UCSD-AML1 (cell line): ENCODE results near the gene JAZF1.

Experiments
- DNase-seq: peaks from one replicate; lab custom pipeline; 2025; ENCODE audit not compliant: unreplicated experiment; lab: John Stamatoyannopoulos, UW

Gene JAZF1

DNA sequence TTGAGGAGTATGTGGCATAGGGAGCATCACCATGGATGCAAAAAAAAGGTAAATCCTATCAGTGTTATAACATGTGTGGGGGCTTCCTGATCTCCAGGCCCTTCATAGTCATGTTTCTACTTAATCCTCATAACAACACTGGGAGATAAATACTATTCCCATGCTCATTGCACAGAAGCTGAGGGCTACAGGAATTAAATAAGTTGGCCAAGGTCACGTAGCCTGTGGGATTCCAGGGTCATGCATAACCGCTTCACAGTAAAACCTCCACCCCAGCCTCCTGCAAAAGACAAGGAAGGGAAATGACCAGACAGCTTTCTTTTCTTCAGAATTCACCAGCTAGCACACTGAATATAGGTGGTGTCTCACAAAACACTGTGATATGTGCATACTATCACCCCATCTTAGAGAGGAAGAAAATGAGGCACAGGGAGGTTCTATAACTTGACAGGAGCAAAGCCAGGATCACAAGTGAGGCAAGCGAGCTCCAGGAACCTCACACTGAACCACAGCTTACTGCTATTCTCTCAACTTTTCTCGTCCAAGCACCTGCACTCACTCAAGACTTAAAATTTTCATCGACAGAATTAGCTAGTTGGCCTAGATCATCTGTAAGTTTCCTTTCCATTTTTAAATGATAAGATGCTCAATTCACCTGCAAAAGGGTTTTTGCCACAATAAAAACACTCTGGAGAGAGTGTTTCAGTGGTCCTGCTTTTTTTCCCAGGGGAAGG is 13.4 kb downstream of the JAZF1 start:
- no peak for DNase-seq

DNA sequence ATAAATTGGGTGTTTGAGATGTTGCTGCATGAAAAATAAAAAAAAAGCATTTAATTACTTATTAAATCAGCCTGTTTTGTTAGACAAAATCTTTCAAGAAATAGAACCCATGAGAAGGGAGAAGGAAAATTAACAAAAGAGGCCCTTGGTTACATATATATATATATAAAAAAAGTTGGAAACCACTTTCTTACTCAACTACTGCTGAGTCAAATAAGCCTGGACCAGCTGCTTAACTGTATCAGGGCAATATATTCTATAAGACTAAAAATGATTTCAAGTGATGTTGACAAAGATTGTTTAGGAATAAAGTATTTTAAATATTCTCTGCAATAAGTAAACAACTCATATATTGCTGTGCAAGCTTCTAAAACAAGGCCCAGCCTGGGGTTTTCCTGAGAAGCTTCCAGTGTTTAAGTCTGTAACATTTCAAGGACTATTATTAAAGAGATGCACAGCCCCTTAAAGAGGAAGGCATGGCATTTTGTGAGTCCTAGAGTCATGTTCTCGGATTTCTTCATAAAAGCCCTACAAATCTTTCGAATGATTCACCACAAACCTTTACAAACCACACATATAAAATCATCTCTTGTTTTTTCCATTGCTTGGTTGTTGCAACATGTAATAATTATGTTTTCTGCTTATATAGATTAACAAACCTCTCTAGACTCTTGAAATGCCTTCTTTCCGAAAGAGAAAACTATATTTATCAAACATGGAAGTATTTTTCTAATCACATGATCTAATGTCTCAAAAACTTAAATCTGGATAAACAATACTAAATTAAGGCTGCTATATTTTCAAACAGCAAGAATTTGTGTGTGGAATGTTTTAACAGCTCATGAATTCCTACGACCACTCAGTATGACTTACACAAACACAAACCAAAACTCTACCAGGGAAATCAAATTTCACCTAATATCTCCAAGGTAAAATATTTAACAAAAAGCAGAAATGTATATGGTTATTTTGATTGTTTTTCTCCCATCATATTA is 14.3 kb downstream of the JAZF1 start:
- DNase-seq, result no peak

DNA sequence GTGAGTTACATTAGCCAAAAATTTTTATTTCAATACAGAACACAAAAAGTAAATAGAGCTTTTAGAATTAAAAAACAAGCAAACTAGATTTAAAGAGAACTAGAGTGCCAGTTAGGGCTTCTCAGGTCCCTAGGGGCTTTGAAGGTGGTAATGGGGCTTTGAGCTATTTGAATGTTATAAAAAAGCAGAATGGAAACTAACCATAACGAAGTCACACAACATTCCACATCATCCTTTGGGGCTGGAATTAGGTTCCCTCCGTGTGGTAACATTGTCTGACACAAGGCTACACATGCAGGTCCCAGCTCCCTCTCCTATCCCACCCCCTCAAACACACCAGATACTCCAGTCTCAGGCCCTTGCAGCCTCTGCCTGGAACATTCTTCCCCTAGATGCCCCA is 15.3 kb downstream of the JAZF1 start:
- no peak for DNase-seq

DNA sequence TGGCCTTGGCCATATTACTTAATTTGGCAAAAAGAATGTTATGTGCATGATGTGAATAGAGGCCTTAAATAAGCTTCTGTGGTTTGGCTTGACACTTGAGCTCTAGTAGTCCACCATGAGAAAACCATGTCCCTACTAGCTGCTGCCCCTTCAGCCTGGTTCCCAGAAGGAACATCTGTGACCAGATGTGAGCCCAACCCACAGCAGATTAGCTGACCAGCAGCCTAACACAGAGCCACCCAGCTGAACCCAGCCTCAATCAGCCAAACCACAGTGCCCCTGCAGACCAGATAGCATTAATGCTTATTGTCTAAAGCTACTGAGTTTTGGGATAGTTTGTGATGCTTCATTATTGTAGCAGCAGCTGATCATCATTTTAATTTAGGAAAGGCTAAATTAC is 16.6 kb downstream of the JAZF1 start:
- no peak for DNase-seq

DNA sequence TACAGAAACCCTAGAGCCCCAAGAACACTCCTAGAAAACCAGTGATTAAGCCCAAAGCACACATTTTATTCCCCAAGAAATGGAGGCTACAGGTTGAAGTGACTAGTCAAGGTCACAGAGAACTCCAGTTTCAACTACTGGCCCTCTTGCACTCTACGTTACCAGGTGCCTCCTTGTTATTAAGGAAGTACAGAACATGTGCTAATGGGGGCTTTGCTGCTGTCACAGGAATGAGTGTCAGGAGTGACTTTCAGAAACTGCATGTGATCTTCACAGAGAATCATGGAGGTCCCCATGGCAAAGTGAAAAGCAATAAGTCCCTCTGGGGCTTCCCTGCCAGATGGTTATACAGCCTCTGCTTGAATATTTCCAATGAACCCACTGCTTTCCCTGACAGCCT is 19.3 kb downstream of the JAZF1 start:
- DNase-seq, result no peak

DNA sequence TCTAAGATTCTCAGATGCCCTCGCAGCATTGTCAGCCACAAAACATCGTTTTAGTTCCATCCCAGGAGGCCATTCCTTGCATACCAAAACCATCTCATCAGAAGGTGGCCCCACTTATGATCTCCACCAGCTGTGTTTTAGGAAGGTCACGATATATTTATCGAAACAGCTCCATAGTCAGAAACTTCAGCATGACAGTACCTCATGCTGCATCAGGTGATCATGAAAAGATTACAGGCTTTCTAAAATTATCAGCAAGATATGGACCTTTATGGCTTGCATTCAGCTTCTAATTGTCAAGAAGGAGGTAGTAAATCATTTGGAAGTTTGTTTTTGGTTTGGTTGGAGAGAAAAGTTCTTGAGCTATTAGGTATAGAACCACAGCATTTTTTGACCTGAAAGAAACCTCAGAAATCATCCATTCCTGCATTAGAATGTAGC is 20.0 kb downstream of the JAZF1 start:
- DNase-seq, result no peak

DNA sequence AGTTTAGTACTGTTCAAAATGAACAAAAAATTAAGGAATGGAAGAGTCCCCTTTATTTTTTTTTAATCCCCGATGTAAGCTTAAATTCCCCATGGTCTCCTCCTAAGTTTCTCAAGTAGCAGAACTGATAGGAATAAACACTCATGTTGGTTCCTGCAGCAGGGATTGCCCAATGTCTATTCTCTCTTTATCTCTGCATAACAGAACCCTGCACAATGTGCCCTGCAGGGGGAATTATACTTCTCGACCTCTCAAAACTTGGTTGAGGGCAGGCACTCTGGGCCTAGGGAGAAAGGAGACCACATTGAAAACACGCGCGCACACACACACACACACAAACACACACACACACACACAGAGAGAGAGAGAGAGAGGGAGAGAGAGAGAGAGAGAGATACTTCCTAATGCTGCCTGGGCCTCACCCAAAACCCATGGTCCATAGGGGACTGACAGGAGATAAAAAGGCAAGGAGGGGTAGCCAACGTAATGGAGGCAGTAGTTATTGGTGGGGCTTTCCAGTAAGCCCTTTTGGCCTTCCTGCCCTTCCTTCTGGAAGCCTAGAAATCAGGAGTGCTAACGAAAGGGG is 22.7 kb downstream of the JAZF1 start:
- no peak for DNase-seq

DNA sequence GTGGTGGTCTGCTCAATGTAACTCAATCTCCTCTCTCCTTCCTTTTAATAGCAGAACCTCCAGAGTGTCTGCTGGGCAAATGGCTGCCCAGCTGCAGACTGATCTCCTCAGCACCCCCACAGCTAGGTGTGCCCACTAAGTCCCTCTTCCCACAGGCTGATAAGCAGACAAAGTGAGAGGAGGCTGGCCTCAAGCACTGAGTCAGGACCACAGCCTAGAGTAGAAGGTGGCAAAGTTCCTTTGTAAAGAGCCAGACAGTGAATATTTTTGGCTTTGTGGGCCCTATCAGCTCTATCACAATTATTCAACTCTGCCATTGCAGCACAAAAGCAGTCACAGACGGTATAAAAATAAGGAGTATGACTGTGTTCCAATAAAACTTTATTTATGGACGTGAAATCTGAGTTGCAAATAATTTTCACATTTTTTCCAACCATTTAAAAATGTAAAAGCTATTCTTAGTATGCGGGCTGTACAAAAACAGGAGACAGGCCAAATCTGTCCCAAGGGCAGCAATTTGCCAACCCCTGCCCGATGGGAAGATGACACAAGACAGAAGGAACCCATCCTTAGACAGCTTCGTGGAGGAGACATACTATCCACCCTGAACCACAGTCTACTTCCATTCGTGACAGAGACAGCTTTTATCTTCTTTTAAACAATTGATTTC is 23.4 kb downstream of the JAZF1 start:
- DNase-seq, result no peak

DNA sequence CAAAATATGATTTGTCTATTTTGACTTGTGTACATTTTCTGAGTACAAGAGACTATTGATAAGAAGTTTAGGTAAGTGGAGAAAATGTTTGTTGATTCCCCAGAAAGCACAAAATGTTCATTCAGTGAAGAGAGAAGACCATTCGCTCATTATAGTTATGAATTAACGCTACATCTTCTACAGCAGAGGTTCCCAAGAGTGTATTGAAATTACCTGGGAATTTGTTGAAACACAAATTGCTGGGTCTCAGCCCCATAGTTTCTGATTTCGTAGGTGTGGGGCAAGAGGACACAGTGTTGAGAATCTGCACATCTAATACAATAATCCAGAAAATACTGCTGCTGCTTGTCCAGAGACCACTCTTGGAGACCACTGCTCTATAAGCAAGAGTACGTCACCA is 24.2 kb downstream of the JAZF1 start:
- no peak for DNase-seq

DNA sequence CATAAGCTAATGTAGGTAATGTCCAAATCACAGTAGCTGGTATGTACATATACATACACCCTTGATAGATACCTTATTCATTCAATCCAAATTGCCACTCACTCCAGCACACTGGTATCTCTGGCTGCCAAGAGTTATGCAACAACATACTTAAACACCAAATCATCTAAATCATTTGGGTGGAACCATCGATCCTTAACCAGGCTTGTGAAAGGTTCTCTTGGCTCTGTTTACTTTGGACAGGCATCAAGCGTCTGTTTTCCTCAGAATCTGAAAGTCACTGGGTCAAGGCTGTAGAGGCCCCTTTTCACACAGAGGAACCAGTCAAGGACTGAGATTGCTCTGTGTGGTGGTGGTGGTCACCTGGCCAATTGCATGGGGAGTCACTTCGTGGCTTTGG is 24.6 kb downstream of the JAZF1 start:
- DNase-seq, result no peak

DNA sequence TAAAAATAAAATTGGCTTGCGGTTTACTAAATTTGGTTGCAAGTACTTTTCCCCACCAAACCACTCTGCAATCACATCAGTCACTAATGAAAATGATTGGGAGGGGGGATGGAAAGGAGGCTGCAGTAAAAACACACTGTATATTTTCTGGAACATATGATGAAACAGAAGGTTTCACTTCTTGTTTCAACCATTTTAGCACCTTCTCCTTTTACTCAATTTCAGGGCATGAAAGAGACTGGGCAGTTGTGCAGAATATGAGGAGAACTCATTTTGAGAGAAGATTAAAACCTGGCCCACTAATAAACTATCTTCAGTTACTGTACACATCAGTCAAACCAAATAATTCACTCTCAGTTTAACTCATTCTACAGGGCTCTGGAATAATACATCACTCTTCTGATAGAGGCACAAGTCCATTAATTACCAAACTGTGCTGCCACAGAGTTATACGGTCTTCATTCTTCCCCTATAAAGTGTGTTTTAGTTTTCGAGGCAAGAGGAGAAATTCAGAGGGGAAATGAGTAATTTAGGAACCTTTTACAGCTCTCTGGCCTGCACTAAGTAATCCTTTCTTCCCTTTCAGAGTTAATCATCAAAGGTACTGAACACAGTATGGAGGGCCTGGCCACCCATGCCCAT is 25.5 kb downstream of the JAZF1 start:
- no peak for DNase-seq

DNA sequence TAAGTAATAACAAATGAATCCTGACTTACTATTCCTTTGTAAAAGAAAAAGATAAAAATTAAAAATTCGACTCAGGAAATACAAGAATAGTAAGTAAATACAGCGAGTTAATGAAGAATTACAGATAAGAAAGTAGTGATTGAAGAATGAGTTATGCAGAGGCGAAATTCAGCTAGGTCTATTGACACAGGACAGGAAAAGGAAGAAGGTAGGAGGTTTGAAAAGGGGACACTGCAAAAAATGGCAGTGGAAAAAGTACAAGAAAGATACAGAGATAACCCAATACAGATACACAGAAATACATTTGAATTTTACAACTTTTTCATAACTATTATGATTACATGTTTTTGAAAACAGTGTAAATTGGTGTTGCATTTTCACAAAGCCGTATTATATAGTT is 28.0 kb downstream of the JAZF1 start:
- no peak for DNase-seq

DNA sequence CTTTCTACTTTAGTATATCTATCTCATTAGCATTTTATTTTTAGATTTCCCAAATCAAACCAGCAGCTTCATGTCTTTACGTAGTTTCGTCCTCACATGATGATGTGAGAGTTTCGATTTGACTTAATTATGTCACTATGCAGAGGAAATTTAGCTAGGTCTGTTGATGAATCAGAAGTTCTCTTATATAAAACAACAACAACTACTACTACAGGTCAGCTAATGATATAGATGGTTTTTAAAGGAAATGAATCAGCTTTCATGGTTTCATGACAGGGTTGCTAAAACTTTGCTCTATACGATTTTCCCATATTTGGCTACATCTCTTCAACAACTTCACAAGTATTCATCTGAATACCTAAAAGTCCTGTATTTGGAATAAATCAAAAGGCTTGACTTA is 28.6 kb downstream of the JAZF1 start:
- DNase-seq, result no peak

DNA sequence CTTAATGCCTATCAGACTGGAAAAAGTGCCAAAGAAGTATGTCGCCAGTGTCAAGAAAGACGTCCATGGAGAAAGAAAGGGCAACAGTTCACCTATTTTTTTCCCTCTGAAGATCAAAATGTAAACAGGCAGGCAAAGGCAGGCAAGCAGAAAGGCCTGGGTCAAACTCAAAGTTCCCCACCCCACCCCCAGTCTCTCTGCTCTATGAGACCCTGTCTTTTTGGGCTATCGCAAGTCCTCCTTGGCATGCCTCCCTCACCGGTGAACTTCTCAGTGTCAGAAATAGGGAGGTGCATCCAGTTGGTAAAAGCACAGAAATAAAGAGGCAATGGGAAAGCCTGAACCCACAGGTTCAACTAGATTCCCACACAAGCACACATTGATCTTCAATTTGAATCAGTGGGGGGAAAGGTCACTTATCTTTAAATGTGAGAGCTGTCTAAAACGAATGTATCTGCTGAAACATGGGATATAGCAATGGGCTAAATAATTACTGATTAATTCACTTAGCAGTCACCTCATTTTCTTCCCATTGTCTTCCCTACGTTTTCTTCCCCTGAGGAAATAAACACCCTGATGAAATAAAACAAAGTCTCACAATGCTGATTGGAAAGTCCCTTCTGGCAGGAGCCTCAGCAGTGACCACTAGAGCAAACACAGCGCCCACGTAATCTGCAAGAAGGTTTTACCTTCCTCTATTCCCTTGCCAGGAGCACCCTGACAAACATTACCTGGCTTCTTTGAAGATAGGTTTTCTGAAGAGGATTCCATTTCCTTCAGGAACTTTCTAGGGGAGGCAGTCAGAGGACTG is 31.1 kb downstream of the JAZF1 start:
- DNase-seq, result no peak

DNA sequence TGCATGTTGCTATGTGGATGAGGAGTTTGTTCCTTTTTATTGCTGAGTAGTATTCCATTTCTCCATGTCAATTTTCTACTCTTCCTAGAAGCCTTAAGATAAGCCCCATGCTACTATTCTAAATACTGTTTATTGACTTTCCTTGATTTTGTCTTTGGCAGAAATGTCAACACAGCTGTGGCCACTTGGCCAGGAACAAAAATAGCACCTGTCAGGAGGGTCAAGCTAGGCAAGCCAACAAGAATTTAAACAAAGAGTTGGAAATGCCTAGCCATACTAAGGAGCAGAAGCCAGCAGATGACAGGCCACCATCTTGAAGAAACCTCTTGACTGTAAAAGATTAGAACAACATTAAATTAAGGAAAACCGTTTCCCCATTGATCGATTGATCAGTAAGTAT is 34.7 kb downstream of the JAZF1 start:
- no peak for DNase-seq

DNA sequence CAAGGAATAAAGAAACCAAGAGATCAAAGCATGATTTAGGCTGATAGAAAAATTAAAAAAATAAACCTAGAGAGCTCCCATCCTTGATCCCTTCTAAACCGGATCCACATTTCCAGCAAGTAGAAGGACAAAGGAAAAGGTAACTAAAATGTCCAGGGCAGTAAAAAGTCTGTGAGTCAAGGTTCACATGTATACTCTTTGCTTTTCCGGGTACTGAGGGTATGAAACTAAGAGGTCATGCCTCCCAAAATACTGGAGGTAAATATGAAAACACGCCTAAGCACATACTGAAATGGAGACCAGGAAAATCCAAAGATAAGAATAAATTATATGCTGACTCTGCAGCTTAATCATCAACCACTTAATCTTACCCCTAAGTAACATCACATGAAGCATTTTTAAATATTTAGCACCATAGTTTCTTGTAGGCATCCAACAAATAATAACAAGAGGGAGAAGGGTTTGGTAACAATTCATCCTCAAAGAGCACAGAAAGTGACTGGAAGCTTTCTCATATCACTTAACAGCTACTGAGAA is 35.4 kb downstream of the JAZF1 start:
- DNase-seq, result no peak

DNA sequence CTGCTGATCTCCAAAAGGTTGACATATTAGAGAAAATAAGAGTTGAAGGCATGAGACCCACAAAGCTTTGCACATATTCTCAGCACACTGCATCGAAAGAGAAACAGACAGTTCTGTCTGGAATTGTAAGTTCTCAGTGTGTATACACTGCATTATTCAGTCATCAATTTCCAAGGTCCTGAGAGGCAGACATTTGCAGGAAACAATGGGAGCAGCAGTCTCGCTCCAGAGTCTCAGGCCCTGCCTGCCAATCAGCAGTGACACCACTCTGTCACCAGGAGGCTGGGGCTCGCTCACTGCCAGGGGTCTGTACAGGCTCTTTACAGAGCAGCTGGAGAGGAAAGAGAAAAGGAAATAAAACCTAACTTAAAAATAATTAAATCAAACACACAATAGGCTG is 36.3 kb downstream of the JAZF1 start:
- no peak for DNase-seq

DNA sequence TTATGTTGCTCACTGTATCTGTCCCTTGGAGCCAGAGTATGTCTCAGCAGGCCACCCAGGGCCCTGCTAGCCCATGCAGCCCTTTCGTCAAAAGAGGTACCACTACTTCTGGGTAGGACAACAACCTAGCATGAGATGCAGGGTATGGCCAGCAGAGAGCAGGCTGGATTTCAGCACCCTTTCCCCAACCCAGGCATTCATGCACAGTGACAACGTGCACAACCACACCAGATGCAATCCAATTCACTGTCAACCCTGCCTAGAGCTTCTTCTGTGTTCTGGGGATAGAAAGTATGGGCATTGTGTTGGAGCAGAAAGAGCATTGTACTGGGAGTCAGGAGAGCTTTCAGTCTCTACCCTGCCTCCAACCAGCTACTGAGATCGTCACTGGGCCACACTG is 37.9 kb downstream of the JAZF1 start:
- no peak for DNase-seq

DNA sequence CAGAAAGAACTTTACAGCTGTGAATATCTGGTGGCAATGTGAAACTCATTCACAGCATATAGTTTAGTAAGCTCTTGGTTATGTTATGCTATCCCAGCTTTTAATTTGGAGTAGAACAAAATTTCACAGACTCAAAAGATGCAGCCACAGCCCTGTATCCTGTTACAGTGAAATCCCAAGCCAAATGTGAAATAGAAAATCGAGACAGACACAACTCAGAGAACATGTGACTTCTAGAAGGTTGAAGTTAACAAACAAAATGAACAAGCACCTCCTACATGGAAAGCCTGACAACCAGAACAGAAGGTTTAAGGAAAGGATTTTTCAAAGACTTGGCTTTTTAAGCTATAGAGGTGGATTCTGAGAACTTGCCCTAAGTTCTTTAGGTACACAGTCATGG is 39.6 kb downstream of the JAZF1 start:
- DNase-seq, result no peak

DNA sequence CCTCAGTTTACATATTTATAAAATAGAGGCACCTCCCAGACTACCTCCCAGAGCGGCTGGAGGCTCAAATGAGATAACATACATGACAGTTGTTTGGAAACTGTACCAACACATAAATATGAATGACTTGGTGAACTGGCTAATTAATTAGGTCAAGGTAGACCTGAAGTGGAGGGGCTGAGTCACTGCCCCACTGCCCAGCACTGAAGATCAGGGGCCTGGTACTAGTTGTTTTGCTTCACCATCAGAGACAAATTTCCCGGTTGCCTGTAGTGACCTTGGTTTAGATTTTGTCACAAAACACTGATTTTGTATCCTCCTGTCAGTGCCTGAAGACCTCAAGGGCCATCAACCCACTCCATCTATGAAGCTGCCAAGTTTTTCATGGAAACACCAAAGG is 41.8 kb downstream of the JAZF1 start:
- DNase-seq, result no peak
